Measurements from ENCODE around the gene ARHGEF12.

DNA sequence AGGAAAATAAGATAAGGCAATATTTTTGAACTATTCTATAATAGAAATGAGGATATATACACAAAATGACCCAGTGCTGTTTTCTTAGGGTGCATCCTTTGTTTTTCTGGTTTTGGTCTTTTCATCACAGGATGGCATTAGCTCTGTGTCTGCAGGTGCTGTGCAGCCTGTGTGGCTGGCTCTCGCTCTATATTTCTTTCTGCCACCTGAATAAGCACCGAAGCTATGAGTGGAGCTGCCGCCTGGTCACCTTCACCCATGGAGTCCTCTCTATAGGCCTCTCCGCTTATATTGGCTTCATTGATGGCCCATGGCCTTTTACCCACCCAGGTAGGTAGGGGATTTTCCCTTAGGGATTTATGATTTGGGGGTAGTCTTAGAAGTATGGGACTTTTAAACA is 8.9 kb upstream of the ARHGEF12 start:
- no peak for TF ChIP-seq POLR2A (IDR thresholded peaks at IDR 0.05)
- TF ChIP-seq, protein P1, sequence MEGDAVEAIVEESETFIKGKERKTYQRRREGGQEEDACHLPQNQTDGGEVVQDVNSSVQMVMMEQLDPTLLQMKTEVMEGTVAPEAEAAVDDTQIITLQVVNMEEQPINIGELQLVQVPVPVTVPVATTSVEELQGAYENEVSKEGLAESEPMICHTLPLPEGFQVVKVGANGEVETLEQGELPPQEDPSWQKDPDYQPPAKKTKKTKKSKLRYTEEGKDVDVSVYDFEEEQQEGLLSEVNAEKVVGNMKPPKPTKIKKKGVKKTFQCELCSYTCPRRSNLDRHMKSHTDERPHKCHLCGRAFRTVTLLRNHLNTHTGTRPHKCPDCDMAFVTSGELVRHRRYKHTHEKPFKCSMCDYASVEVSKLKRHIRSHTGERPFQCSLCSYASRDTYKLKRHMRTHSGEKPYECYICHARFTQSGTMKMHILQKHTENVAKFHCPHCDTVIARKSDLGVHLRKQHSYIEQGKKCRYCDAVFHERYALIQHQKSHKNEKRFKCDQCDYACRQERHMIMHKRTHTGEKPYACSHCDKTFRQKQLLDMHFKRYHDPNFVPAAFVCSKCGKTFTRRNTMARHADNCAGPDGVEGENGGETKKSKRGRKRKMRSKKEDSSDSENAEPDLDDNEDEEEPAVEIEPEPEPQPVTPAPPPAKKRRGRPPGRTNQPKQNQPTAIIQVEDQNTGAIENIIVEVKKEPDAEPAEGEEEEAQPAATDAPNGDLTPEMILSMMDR (IDR thresholded peaks at IDR 0.05): no peak
